Panc1 (cell line): ENCODE results near the gene SLC22A12. TPM values are rescaled to one million over a fixed set of nuclear protein-coding genes. Genes with fewer than 3 reads are reported as not detected.

Experiments used
- ATAC-seq: fragments of 200-7000 bp; cut with Tn5 transposase; 2 replicates; pipeline ENCODE4 v1.9.1; 2020; ENCODE audit warnings: mild to moderate bottlenecking, moderate library complexity
- BruUV-seq: library from RNA; stranded (reverse); fragments of 400-500 nt; replicated peaks from 2 replicates; lab custom pipeline; 2021; lab: Mats Ljungman, UMichigan
- CTCF ChIA-PET: fragments of 300-600 bp; sonication (Branson Sonifier 250); formaldehyde crosslinking; loops from one replicate; lab custom pipeline; 2022; ENCODE audit warnings: antibody characterized with exemption; lab: Charles Lee
- POLR2A ChIA-PET: fragments of 300-600 bp; sonication (Branson Sonifier 250); formaldehyde crosslinking; loops from one replicate; lab custom pipeline; 2022; ENCODE audit warnings: antibody characterized with exemption; lab: Charles Lee
- DNase-seq: peaks from one replicate; pipeline ENCODE4 v3.0.0-alpha.2; 2010; ENCODE audit warnings: low read depth, low spot score
- H3K27ac ChIP-seq: 2 replicates; pipeline ENCODE4 v1.5.1; 2011; ENCODE audit warnings: mild to moderate bottlenecking, low read length, inconsistent platforms
- H3K27me3 ChIP-seq: fragments of 200-500 bp; sonication (Bioruptor generic); 2 replicates; pipeline ENCODE4 v1.6.0; 2014; ENCODE audit warnings: low read length, inconsistent platforms; ENCODE audit not compliant: control insufficient read depth, insufficient read depth
- H3K36me3 ChIP-seq: fragments of 200-500 bp; sonication (Bioruptor generic); 2 replicates; pipeline ENCODE4 v1.5.1; 2014; ENCODE audit warnings: inconsistent platforms, mild to moderate bottlenecking, low read length, moderate library complexity; ENCODE audit not compliant: control insufficient read depth, insufficient read depth
- H3K4me1 ChIP-seq: 2 replicates; pipeline ENCODE4 v1.5.1; 2011; ENCODE audit warnings: inconsistent platforms, mild to moderate bottlenecking, low read length, moderate library complexity; ENCODE audit not compliant: control insufficient read depth, insufficient read depth
- H3K4me3 ChIP-seq, 2 experiments: 2 replicates each; pipeline ENCODE4 v1.5.1; 2011 to 2012; ENCODE audit warnings: low read depth in 2 of 2, low read length in 2 of 2, mild to moderate bottlenecking in 2 of 2, inconsistent platforms in 1 of 2, moderate library complexity in 1 of 2
- H3K9me3 ChIP-seq: fragments of 200-500 bp; sonication (Bioruptor generic); 2 replicates; pipeline ENCODE4 v1.5.1; 2014; ENCODE audit warnings: low read depth, mild to moderate bottlenecking, inconsistent platforms, low read length, moderate library complexity; ENCODE audit not compliant: control insufficient read depth, insufficient read depth
- CTCF ChIP-seq: fragments of 450-650 bp; IDR thresholded peaks from 2 replicates; pipeline ENCODE4 v1.5.1; 2017; ENCODE audit warnings: mild to moderate bottlenecking
- POLR2AphosphoS5 ChIP-seq: IDR thresholded peaks from 2 replicates; pipeline ENCODE4 v1.6.1; 2012; ENCODE audit warnings: mild to moderate bottlenecking, low read depth, low read length, moderate library complexity
- REST ChIP-seq, 2 experiments: IDR thresholded peaks; 2 replicates each; pipeline ENCODE4 v1.6.1; 2011 to 2012; ENCODE audit warnings: low read depth in 2 of 2, control low read depth in 1 of 2, low read length in 1 of 2, mild to moderate bottlenecking in 1 of 2, moderate library complexity in 1 of 2; ENCODE audit not compliant: insufficient read depth in 1 of 2
- SIN3A ChIP-seq: IDR thresholded peaks from 2 replicates; pipeline ENCODE4 v1.6.1; 2012; ENCODE audit warnings: low read depth, mild to moderate bottlenecking, low read length, moderate library complexity, borderline replicate concordance; ENCODE audit not compliant: insufficient read depth
- TCF7L2 ChIP-seq: IDR thresholded peaks from 2 replicates; pipeline ENCODE4 v1.6.1; 2011; ENCODE audit warnings: mild to moderate bottlenecking, low read depth, low read length, inconsistent platforms
- in situ Hi-C: cut with HindIII; loops from 2 replicates; pipeline ENCODE4 v1.10.0; 2016; ENCODE audit warnings: low sequenced_read_pairs, low pct_unique_long_range_greater_than_20kb
- intact Hi-C: fragments of 100-400 bp; cut with micrococcal nuclease; formaldehyde crosslinking; loops from one replicate; pipeline ENCODE4 v1.10.0; 2022; ENCODE audit not compliant: unreplicated experiment
- total RNA-seq: library from RNA; stranded (reverse); gene quantifications from one replicate; pipeline ENCODE4 v1.2.1, GENCODE V29; 2021; ENCODE audit not compliant: unreplicated experiment

The SLC22A12 gene
- total RNA-seq, 1 experiment from 2014 or later, result not detected

- Histone ChIP-seq H3K27me3 (peaks cover 25% of the 10 kb centered on the region), H3K4me1 (no peaks in the 10 kb centered on the region), H3K9me3 (no peaks in the 10 kb centered on the region), H3K27ac (no peak overlapping the region), H3K36me3 (no peaks in the 10 kb centered on the region), H3K4me3 (no peak overlapping the region)
- in situ Hi-C loops, result no loop called here
- ChIA-PET CTCF (interaction anchor here (0.5 to 0.7 kb wide), 2 partner anchors 195 to 323 kb away, joined by 5 to 10 read pairs; no protein-coding TSS in a partner anchor), POLR2A (no interaction called here)
- DNase-seq (no peak), ATAC-seq (peak; percentile 52; the same call in 1 of the 2 replicates)
- BruUV-seq, result no TSS peak
- TF ChIP-seq TCF7L2, result no peak
- TF ChIP-seq POLR2AphosphoS5, result no peak
- TF ChIP-seq CTCF, result no peak
- no peak for TF ChIP-seq SIN3A
- TF ChIP-seq REST (IDR thresholded peaks at IDR 0.05; ENCODE audit: insufficient read depth in 1 of 2, low read depth in 2 of 2, low read length in 1 of 2), result no peak
- intact Hi-C loops, result no loop called here
These were observed 52.3 kb downstream of the SLC22A12 start for GRCh38 chr11:64643256-64643881.

GRCh38 chr11:64643920-64644646 lies 53.1 kb downstream of the SLC22A12 start:
- Histone ChIP-seq H3K4me3 (no peak overlapping the region), H3K36me3 (no peaks in the 10 kb centered on the region), H3K27me3 (peaks cover 23% of the 10 kb centered on the region), H3K9me3 (no peaks in the 10 kb centered on the region), H3K4me1 (no peaks in the 10 kb centered on the region), H3K27ac (no peak overlapping the region)
- ChIA-PET POLR2A (no interaction called here), CTCF (interaction anchor here (0.5 to 0.6 kb wide), 4 partner anchors 102 to 324 kb away, joined by 4 to 8 read pairs (median 5); no protein-coding TSS in a partner anchor)
- DNase-seq (no peak), ATAC-seq (peak; percentile 12; the same call in 1 of the 2 replicates)
- BruUV-seq, result no TSS peak
- in situ Hi-C loops (no loop called here), intact Hi-C loops (no loop called here)
- TF ChIP-seq REST (IDR thresholded peaks at IDR 0.05; ENCODE audit: insufficient read depth in 1 of 2, low read depth in 2 of 2, low read length in 1 of 2), result no peak
- no peak for TF ChIP-seq CTCF
- TF ChIP-seq TCF7L2, result no peak
- no peak for TF ChIP-seq POLR2AphosphoS5
- TF ChIP-seq SIN3A, result no peak
